SK-N-SH treated with all-trans-retinoic acid at 6 μM for 48 hours (cell line): ENCODE measurements around the gene ADARB2.

Experiments
- GLIS3 ChIP-seq: fragments of 250-450 bp; sonication (Bioruptor Pico); IDR thresholded peaks from 2 replicates; pipeline ENCODE4 v1.5.0; 2020; ENCODE audit warnings: mild to moderate bottlenecking, moderate library complexity
- ISL1 ChIP-seq: fragments of 250-450 bp; sonication (Bioruptor Pico); IDR thresholded peaks from 2 replicates; pipeline ENCODE4 v2.1.2; 2022; ENCODE audit warnings: mild to moderate bottlenecking, moderate library complexity
- OSR1 ChIP-seq: fragments of 250-450 bp; sonication (Bioruptor Pico); IDR thresholded peaks from 2 replicates; pipeline ENCODE4 v1.8.0; 2022; ENCODE audit warnings: moderate library complexity, mild to moderate bottlenecking, inconsistent platforms
- RARB ChIP-seq: fragments of 250-450 bp; sonication (Bioruptor Pico); IDR thresholded peaks from 2 replicates; pipeline ENCODE4 v1.8.0; 2021; ENCODE audit warnings: mild to moderate bottlenecking, moderate library complexity
- SNAI2 ChIP-seq: fragments of 250-450 bp; sonication (Bioruptor Pico); IDR thresholded peaks from 2 replicates; pipeline ENCODE4 v1.5.0; 2020; ENCODE audit warnings: mild to moderate bottlenecking, moderate library complexity
- TCF4 ChIP-seq: fragments of 250-450 bp; sonication (Bioruptor Pico); IDR thresholded peaks from 2 replicates; pipeline ENCODE4 v1.8.0; 2021; ENCODE audit warnings: mild to moderate bottlenecking, moderate library complexity, borderline replicate concordance
- TOX ChIP-seq: fragments of 250-450 bp; sonication (Bioruptor Pico); IDR thresholded peaks from 2 replicates; pipeline ENCODE4 v1.8.0; 2021; ENCODE audit warnings: mild to moderate bottlenecking, moderate library complexity, borderline replicate concordance
- ZFP3 ChIP-seq: fragments of 250-450 bp; sonication (Bioruptor Pico); IDR thresholded peaks from 2 replicates; pipeline ENCODE4 v1.5.0; 2020; ENCODE audit warnings: mild to moderate bottlenecking, moderate library complexity
- ZFP30 ChIP-seq: fragments of 450-650 bp; formaldehyde crosslinking; IDR thresholded peaks from 2 replicates; pipeline ENCODE4 v1.5.0; 2022; ENCODE audit warnings: mild to moderate bottlenecking, moderate library complexity
- ZNF565 ChIP-seq: fragments of 450-650 bp; formaldehyde crosslinking; conservative IDR thresholded peaks from 2 replicates; pipeline ENCODE4 v1.5.0; 2020; ENCODE audit warnings: low read depth, mild to moderate bottlenecking, moderate library complexity
- ZNF8 ChIP-seq: fragments of 450-650 bp; formaldehyde crosslinking; IDR thresholded peaks from 2 replicates; pipeline ENCODE4 v1.5.0; 2020; ENCODE audit warnings: mild to moderate bottlenecking, moderate library complexity
- TF ChIP-seq, protein P1 (sequence below): fragments of 250-450 bp; sonication (Bioruptor Pico); IDR thresholded peaks from 2 replicates; pipeline ENCODE4 v1.8.0; 2020; ENCODE audit warnings: mild to moderate bottlenecking, moderate library complexity, borderline replicate concordance
- TF ChIP-seq, protein P2 (sequence below): fragments of 250-450 bp; sonication (Bioruptor Pico); IDR thresholded peaks from 2 replicates; pipeline ENCODE4 v1.5.1; 2021; ENCODE audit warnings: mild to moderate bottlenecking, moderate library complexity

DNA sequence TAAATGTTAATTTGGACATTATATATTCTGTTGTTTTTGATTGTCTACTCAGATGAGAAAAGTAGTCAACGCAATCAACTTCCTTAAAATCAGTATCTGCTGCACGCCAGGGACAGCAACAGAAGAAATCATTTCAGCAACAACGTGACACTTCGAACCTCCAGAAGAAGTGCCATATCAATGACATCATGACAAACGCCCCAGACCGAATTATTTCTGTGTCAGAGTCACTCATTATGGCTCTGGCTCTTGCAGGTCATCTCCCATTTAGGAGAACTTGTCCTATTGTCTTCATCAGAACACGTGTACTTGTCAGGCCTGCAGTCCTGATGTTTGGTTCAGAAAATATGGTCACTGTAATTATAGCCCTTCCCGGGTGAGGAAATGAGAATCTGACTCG, 276.3 kb downstream of the ADARB2 start:
- TF ChIP-seq RARB (CRISPR knock-in tag): no peak
- no peak for TF ChIP-seq SNAI2 (CRISPR knock-in tag)
- no peak for TF ChIP-seq GLIS3
- TF ChIP-seq ISL1 (CRISPR knock-in tag): no peak
- TF ChIP-seq, protein P1, sequence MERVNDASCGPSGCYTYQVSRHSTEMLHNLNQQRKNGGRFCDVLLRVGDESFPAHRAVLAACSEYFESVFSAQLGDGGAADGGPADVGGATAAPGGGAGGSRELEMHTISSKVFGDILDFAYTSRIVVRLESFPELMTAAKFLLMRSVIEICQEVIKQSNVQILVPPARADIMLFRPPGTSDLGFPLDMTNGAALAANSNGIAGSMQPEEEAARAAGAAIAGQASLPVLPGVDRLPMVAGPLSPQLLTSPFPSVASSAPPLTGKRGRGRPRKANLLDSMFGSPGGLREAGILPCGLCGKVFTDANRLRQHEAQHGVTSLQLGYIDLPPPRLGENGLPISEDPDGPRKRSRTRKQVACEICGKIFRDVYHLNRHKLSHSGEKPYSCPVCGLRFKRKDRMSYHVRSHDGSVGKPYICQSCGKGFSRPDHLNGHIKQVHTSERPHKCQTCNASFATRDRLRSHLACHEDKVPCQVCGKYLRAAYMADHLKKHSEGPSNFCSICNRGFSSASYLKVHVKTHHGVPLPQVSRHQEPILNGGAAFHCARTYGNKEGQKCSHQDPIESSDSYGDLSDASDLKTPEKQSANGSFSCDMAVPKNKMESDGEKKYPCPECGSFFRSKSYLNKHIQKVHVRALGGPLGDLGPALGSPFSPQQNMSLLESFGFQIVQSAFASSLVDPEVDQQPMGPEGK (CRISPR knock-in tag): no peak
- no peak for TF ChIP-seq TOX
- no peak for TF ChIP-seq ZNF565 (CRISPR knock-in tag)
- TF ChIP-seq, protein P2, sequence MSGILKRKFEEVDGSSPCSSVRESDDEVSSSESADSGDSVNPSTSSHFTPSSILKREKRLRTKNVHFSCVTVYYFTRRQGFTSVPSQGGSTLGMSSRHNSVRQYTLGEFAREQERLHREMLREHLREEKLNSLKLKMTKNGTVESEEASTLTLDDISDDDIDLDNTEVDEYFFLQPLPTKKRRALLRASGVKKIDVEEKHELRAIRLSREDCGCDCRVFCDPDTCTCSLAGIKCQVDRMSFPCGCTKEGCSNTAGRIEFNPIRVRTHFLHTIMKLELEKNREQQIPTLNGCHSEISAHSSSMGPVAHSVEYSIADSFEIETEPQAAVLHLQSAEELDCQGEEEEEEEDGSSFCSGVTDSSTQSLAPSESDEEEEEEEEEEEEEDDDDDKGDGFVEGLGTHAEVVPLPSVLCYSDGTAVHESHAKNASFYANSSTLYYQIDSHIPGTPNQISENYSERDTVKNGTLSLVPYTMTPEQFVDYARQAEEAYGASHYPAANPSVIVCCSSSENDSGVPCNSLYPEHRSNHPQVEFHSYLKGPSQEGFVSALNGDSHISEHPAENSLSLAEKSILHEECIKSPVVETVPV (CRISPR knock-in tag): no peak
- TF ChIP-seq ZFP30 (CRISPR knock-in tag): no peak
- no peak for TF ChIP-seq ZNF8 (CRISPR knock-in tag)
- no peak for TF ChIP-seq ZFP3 (CRISPR knock-in tag)
- TF ChIP-seq TCF4 (CRISPR knock-in tag): no peak
- no peak for TF ChIP-seq OSR1
